HepG2 (cell line): ENCODE results near the gene AANAT. TPM values are rescaled to one million over a fixed set of nuclear protein-coding genes. Genes with fewer than 3 reads are reported as not detected.

Source experiments
- ADNP ChIP-seq: sonication (generic); formaldehyde crosslinking; IDR thresholded peaks from 2 replicates; pipeline ENCODE4 v1.4.0; 2020; ENCODE audit warnings: missing genetic modification reagents
- BRF2 ChIP-seq: sonication (generic); formaldehyde crosslinking; IDR thresholded peaks from 2 replicates; pipeline ENCODE4 v1.8.1; 2022; ENCODE audit warnings: mild to moderate bottlenecking, missing genetic modification reagents
- CEBPB ChIP-seq: IDR thresholded peaks from 2 replicates; pipeline ENCODE4 v1.6.1; 2011; ENCODE audit warnings: low read depth, low read length, improper control_type of control experiment, borderline replicate concordance
- EED ChIP-seq: sonication (generic); formaldehyde crosslinking; IDR thresholded peaks from 2 replicates; pipeline ENCODE4 v1.5.0; 2020; ENCODE audit warnings: mild to moderate bottlenecking, missing genetic modification reagents
- MIXL1 ChIP-seq: IDR thresholded peaks from 2 replicates; pipeline ENCODE4 v1.6.1; 2016
- REST ChIP-seq, 2 experiments: IDR thresholded peaks; 2 replicates each; pipeline ENCODE4 v1.6.1; 2011 to 2012; ENCODE audit warnings: low read length in 2 of 2, borderline replicate concordance in 1 of 2, low read depth in 1 of 2, mild to moderate bottlenecking in 1 of 2, moderate library complexity in 1 of 2
- ZEB1 ChIP-seq: IDR thresholded peaks from 2 replicates; pipeline ENCODE4 v1.6.1; 2012; ENCODE audit warnings: mild to moderate bottlenecking, low read depth, inconsistent platforms; ENCODE audit not compliant: insufficient replicate concordance
- ZNF331 ChIP-seq: sonication (generic); formaldehyde crosslinking; IDR thresholded peaks from 2 replicates; pipeline ENCODE4 v1.4.0; 2020; ENCODE audit warnings: missing genetic modification reagents
- ZNF549 ChIP-seq: sonication (generic); formaldehyde crosslinking; IDR thresholded peaks from 2 replicates; pipeline ENCODE4 v1.5.0; 2020; ENCODE audit warnings: missing genetic modification reagents
- polyA plus RNA-seq, 8 experiments: library from polyadenylated mRNA; depleted of rRNA in 3 of 8; stranded (reverse) in 7 of 8; unstranded in 1 of 8; fragments of >200 nt; fragmentation: Illumina TruSeq in 4 of 8; extraction: Trizol in 4 of 8; gene quantifications; 2 replicates each; pipeline versions ENCODE4 v1.2.1 to v1.2.3, GENCODE V29; 2011 to 2016; ENCODE audit warnings: low read depth in 4 of 8, missing spikeins in 1 of 8, mixed read lengths in 1 of 8; ENCODE audit not compliant: insufficient read depth in 1 of 8
- total RNA-seq, 5 experiments: library from RNA; depleted of rRNA; stranded (reverse); fragments of >200 nt; fragmentation: Illumina TruSeq; extraction: Trizol; gene quantifications; 2 replicates each; pipeline ENCODE4 v1.2.3, GENCODE V29; 2016; ENCODE audit warnings: low read depth in 1 of 5
- TF ChIP-seq, protein P1 (sequence below): sonication (generic); formaldehyde crosslinking; IDR thresholded peaks from one replicate; pipeline ENCODE4 v1.5.1; 2020; ENCODE audit warnings: mild to moderate bottlenecking, missing genetic modification reagents; ENCODE audit errors: not compliant biosample characterization

The AANAT gene
- total and polyA plus RNA-seq, 2 of the 13 experiments (the other 11 are each of a cell fraction or from before 2014, with no cell fraction given), result 0.07 TPM; not detected in 1

DNA sequence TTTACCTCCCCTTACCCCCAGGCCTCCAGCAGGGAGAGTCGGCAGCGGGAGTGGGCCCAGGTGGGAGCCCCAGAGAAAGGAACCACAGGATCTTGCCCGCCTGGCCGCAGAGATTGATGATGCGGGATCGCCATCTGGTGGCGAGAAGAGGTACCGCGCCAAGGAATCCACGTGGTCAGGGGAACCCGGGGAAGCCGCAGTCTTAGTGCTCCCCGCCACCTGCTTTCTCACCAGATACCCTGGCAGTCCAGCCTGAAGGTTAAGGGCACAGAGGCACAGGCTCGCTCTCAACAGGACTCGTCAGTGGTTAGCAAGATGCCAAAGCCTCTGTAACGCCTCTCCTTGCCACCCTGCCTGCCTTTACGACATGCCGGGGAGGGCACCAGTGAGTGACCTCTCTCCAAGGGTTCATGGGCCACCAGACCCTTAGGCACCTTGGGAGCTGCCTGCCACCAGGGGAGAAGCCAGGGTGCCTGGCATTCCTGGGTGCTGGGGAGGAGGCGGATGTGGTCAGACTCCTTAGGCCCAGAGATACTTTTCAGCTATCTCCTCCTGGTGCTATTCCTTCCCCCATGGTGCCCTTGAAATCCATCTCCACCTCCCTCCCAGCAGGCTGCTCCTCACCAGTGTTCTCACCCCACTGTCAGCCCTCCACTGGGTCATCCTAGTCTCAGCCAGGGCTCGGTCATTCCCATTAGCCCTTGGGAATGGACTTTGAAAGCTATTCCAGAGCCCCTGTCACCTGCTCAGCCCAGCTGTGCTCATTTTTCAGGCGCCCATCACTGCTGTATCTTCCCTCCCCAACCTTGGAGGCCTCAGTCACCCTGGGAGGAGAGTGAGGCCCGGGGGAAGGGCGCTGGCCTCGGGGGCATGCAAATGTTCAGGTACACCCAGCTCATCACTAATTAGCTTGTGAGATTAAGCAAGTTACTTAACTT, 39.3 kb downstream of the AANAT start (continued):
- TF ChIP-seq MIXL1 (CRISPR knock-in tag) (peak; percentile 42; the same call in 1 of the 2 replicates), CEBPB (no peak), ADNP (CRISPR knock-in tag) (no peak), ZEB1 (no peak), REST (IDR thresholded peaks at IDR 0.05; ENCODE audit: borderline replicate concordance in 1 of 2, low read depth in 1 of 2, low read length in 2 of 2) (no peak; a peak in 1 of 4 replicates), EED (CRISPR knock-in tag) (peak; percentile 97), ZNF331 (peak; percentile 61; the same call in 1 of the 2 replicates), ZNF549 (CRISPR knock-in tag) (no peak), BRF2 (no peak)
- TF ChIP-seq, protein P1, sequence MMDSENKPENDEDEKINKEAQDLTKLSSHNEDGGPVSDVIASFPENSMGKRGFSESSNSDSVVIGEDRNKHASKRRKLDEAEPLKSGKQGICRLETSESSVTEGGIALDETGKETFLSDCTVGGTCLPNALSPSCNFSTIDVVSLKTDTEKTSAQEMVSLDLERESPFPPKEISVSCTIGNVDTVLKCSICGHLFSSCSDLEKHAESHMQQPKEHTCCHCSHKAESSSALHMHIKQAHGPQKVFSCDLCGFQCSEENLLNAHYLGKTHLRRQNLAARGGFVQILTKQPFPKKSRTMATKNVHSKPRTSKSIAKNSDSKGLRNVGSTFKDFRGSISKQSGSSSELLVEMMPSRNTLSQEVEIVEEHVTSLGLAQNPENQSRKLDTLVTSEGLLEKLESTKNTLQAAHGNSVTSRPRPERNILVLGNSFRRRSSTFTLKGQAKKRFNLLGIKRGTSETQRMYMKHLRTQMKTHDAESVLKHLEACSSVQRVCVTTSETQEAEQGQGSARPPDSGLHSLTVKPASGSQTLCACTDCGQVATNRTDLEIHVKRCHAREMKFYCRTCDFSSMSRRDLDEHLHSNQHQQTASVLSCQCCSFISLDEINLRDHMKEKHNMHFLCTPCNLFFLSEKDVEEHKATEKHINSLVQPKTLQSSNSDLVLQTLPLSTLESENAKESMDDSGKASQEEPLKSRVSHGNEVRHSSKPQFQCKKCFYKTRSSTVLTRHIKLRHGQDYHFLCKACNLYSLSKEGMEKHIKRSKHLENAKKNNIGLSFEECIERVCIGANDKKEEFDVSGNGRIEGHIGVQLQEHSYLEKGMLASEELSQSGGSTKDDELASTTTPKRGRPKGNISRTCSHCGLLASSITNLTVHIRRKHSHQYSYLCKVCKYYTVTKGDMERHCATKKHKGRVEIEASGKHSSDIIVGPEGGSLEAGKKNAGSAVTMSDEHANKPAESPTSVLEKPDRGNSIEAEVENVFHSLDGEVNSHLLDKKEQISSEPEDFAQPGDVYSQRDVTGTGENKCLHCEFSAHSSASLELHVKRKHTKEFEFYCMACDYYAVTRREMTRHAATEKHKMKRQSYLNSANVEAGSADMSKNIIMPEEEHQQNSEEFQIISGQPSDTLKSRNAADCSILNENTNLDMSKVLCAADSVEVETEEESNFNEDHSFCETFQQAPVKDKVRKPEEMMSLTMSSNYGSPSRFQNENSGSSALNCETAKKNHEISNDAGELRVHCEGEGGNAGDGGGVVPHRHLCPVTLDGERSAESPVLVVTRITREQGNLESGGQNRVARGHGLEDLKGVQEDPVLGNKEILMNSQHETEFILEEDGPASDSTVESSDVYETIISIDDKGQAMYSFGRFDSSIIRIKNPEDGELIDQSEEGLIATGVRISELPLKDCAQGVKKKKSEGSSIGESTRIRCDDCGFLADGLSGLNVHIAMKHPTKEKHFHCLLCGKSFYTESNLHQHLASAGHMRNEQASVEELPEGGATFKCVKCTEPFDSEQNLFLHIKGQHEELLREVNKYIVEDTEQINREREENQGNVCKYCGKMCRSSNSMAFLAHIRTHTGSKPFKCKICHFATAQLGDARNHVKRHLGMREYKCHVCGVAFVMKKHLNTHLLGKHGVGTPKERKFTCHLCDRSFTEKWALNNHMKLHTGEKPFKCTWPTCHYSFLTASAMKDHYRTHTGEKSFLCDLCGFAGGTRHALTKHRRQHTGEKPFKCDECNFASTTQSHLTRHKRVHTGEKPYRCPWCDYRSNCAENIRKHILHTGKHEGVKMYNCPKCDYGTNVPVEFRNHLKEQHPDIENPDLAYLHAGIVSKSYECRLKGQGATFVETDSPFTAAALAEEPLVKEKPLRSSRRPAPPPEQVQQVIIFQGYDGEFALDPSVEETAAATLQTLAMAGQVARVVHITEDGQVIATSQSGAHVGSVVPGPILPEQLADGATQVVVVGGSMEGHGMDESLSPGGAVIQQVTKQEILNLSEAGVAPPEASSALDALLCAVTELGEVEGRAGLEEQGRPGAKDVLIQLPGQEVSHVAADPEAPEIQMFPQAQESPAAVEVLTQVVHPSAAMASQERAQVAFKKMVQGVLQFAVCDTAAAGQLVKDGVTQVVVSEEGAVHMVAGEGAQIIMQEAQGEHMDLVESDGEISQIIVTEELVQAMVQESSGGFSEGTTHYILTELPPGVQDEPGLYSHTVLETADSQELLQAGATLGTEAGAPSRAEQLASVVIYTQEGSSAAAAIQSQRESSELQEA (CRISPR knock-in tag), result peak; percentile 59
